Activated gamma-delta T cell (primary cell): ENCODE measurements around the gene NLGN4X.

ENCODE experiments used
- DNase-seq: peaks from one replicate; lab custom pipeline; 2025; lab: John Stamatoyannopoulos, UW

NLGN4X gene

GRCh38 chrX:6151971-6152370 lies 76.7 kb downstream of the NLGN4X start:
- DNase-seq: no peak

- no peak for DNase-seq
Measured at GRCh38 chrX:6149060-6149872, 79.4 kb downstream of the NLGN4X start.

- DNase-seq: no peak
Measured at GRCh38 chrX:6134255-6134654, 94.4 kb downstream of the NLGN4X start.

- DNase-seq: no peak
Measured at GRCh38 chrX:6132970-6133369, 95.7 kb downstream of the NLGN4X start.

GRCh38 chrX:6131287-6131686 lies 97.4 kb downstream of the NLGN4X start:
- no peak for DNase-seq

GRCh38 chrX:6129195-6129594 lies 99.5 kb downstream of the NLGN4X start:
- DNase-seq: no peak

- DNase-seq: no peak
Measured at GRCh38 chrX:6120329-6120728, 108.3 kb downstream of the NLGN4X start.

GRCh38 chrX:6095469-6095868 lies 133.2 kb downstream of the NLGN4X start:
- no peak for DNase-seq

- DNase-seq: no peak
Measured at GRCh38 chrX:6074532-6074931, 154.1 kb downstream of the NLGN4X start.

- DNase-seq: no peak
Measured at GRCh38 chrX:6071731-6072130, 156.9 kb downstream of the NLGN4X start.

- no peak for DNase-seq
Measured at GRCh38 chrX:6067600-6067999, 161.1 kb downstream of the NLGN4X start.

GRCh38 chrX:6053141-6053540 lies 175.5 kb downstream of the NLGN4X start:
- no peak for DNase-seq

- no peak for DNase-seq
Measured at GRCh38 chrX:6052111-6052745, 176.4 kb downstream of the NLGN4X start.

- DNase-seq: no peak
Measured at GRCh38 chrX:6049132-6049531, 179.5 kb downstream of the NLGN4X start.

- DNase-seq: no peak
Measured at GRCh38 chrX:6041630-6042029, 187.0 kb downstream of the NLGN4X start.

GRCh38 chrX:6029014-6029413 lies 199.7 kb downstream of the NLGN4X start:
- DNase-seq: no peak

- no peak for DNase-seq
Measured at GRCh38 chrX:6026980-6027379, 201.7 kb downstream of the NLGN4X start.

GRCh38 chrX:6026429-6026828 lies 202.2 kb downstream of the NLGN4X start:
- DNase-seq: no peak

GRCh38 chrX:6024204-6024603 lies 204.5 kb downstream of the NLGN4X start:
- DNase-seq: no peak

GRCh38 chrX:6021316-6022091 lies 207.2 kb downstream of the NLGN4X start:
- no peak for DNase-seq

GRCh38 chrX:6019076-6019475 lies 209.6 kb downstream of the NLGN4X start:
- no peak for DNase-seq

GRCh38 chrX:6015423-6015822 lies 213.2 kb downstream of the NLGN4X start:
- no peak for DNase-seq

GRCh38 chrX:6012357-6012756 lies 216.3 kb downstream of the NLGN4X start:
- DNase-seq: no peak
